ENCODE results near the gene TMEM52. TPM values are rescaled to one million over a fixed set of nuclear protein-coding genes. Genes with fewer than 3 reads are reported as not detected.
"Not testable (repeated sequence)": the region's sequence is repeated elsewhere in the genome, so short reads cannot be mapped to it uniquely, and the experiment has no call there.

The TMEM52 gene
- total RNA-seq, 1 experiment from 2014 or later: not detected

DNA sequence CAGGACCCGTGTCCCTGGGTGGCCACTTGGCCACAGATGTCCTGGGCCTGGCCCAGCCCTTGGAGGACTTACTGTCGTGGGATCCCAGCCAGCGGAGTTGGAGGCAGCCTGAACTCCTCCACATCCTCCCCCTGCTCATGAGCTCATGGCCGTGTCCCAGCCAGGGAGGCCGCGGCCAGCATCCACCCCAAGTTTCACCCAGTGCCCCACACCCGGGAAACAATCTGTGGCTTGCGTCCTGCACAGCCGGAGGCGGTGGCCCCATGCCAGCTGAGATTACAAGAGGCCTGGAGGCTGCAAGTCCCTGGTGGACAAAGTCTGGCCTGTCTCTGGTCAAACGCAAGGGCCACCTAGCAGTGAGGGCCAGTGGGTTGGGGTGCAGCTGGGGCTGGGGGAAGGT lies 27.5 kb upstream of the TMEM52 start:
- DNase-seq (ENCODE audit: low read depth): peak; percentile 47

DNA sequence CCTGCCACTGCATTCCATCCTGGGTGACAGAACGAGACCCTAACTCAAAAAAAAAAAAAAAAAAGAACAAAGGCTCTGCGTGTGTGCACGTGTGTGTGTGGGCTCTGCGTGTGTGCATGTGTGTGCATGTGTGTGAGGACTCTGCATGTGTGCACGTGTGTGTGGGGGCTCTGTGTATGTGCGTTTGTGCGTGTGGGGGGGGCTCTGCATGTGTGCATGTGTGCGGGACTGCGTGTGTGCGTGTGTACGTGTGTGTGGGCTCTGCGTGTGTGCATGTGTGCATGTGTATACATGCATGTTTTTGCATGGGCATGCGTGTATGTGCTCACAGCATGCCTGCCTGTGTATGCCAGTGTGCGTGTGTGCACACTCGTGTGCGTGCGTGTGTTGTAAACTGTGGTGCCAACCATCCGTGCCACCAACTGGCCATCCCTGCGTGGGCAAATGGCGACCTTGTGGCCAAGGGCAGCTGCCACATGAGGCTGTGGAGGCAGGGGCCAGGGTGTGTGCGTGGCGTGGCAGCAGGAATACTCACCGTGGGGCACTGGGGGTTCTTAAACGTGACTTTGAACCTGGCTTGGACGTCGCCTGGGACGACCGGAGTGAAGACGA lies 26.8 kb upstream of the TMEM52 start:
- DNase-seq (ENCODE audit: low read depth): no peak

GRCh38 chr1:1943834-1944570 lies 24.9 kb upstream of the TMEM52 start:
- peak; percentile 34 for DNase-seq (ENCODE audit: low read depth)

GRCh38 chr1:1942753-1943656 lies 23.9 kb upstream of the TMEM52 start:
- no peak for DNase-seq (ENCODE audit: low read depth)

- no peak for DNase-seq (ENCODE audit: low read depth)
Measured at GRCh38 chr1:1941868-1942752, 23.0 kb upstream of the TMEM52 start.

DNA sequence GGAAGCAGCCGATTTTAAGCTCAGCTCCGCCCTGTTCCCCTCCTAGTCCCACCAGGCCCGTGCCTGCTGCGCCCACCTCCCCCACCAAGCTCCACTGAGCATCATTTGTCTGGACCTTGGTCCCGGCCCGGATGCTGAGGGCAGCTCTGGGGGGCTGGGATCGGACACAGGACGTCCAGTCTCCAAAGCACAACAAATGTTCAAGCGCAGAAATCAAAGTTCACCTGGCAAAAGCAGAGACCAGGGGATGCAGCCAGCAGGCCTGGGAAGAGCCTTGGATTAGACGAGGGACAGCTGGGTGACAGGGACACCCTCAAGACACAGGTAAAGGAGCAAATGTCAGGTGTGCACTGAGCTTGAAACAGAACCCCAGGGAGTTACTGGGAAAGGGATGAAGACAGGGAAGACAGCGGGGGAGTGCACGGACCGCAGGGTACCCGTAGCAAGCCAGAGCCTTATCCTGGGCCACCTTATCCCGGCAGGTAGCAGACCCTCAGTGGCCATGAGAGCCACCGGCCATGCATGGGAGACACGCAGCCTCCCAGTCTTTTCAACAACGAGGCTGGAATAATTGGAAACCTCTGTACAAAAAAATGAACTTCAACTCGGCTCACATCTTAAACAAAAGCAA lies 22.2 kb upstream of the TMEM52 start:
- no peak for DNase-seq (ENCODE audit: low read depth)

DNA sequence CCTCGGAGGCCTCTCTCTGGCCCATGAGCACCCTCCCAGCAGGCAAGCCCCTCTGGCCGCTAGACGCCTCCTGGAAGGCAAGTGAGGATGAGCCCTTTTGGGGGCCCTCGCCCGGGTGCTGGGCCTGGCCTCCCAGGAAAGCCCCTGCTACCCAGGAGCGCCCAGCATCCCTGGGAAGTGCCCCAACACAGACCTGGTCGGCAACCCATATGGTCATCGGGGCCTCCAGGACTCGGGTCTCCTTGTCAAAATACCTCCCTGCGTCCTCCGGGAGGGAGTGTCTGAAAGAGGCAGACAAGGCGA lies 21.0 kb upstream of the TMEM52 start:
- no peak for DNase-seq (ENCODE audit: low read depth)

- DNase-seq (ENCODE audit: low read depth): no peak
Measured at GRCh38 chr1:1939296-1940122, 20.4 kb upstream of the TMEM52 start.

DNA sequence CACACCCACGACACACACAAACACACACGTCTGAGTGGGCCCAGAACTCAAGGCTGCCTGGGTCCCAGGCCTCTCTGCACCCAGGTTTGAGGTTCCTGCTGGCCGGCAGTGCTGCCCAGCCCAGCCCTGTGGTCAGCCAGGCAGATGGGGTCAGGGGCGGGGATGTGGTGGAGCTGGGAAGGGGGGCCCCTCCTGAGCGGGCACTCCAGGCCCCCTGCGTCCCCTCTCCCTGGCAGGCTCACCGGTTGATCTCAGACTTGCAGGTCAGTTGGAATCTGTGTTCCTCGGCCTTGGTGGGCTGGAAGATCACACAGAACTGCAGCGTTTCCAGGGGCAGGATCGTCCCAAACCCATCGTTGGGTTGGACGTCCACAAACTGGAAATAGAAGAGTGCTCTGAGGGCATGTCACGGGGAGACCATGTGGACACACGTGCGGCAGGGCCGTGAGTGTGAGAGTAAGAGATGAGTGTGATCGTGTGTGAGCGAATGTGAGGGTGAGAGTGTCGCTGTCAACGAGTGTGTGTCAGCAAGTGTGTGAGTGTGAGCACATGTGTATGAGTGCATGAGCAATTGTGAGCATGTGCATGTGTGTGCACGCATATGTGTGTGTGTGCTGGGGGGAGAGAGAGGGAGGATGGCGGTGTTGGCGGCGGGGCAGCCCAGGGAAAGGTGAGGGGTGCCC lies 19.7 kb upstream of the TMEM52 start:
- DNase-seq (ENCODE audit: low read depth): no peak

GRCh38 chr1:1938276-1938573 lies 19.1 kb upstream of the TMEM52 start:
- DNase-seq (ENCODE audit: low read depth): no peak

DNA sequence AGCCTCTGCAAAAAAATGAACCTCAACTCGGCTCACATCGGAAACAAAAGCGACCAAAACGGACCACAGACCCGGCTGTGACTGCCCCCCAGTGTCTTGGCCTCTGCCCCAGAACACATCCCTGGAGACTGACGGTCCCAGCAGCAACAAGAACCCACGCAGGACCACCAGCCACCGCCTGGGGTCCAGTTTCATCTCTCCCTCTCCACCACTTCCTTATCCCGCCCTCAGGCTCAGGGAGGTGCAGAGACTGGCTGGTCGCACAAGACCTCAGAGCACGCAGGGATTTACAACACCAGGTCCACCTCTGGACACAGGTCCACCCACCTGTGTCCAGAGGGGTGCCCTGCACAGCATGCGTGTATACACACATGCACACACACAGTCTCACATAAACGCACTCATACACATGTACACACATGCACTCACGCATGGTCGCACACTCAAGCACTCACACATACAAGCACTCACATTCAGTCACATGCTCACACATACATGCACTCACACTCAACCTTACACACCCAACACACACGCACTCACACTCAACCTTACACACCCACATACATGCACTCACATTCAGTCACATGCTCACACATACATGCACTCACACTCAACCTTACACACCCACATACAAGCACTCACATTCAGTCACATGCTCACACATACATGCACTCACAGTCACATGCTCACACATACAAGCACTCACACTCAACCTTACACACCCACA lies 18.6 kb upstream of the TMEM52 start:
- no peak for DNase-seq (ENCODE audit: low read depth)

DNA sequence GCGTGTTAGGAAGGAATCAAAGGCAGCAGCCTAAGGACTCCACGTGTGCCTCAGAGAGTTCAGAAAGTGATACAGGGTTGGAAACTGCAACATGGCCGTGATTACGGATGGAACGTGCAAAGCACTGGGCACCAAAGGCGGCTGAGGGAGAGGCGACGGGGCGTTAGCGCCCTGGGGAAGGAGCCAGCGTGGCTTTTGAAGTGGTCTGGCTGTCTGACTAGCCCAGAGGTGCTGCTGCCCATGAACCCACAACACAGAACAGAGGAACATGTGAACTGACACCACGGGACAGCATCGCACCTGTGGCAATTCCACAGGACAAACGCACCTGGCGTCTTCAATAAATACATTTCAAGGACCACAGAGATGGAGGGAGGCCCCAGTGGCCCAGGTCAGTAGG lies 18.0 kb upstream of the TMEM52 start:
- DNase-seq (ENCODE audit: low read depth): no peak

- DNase-seq (ENCODE audit: low read depth): not testable (repeated sequence)
Measured at GRCh38 chr1:1934848-1935247, 15.8 kb upstream of the TMEM52 start.

DNA sequence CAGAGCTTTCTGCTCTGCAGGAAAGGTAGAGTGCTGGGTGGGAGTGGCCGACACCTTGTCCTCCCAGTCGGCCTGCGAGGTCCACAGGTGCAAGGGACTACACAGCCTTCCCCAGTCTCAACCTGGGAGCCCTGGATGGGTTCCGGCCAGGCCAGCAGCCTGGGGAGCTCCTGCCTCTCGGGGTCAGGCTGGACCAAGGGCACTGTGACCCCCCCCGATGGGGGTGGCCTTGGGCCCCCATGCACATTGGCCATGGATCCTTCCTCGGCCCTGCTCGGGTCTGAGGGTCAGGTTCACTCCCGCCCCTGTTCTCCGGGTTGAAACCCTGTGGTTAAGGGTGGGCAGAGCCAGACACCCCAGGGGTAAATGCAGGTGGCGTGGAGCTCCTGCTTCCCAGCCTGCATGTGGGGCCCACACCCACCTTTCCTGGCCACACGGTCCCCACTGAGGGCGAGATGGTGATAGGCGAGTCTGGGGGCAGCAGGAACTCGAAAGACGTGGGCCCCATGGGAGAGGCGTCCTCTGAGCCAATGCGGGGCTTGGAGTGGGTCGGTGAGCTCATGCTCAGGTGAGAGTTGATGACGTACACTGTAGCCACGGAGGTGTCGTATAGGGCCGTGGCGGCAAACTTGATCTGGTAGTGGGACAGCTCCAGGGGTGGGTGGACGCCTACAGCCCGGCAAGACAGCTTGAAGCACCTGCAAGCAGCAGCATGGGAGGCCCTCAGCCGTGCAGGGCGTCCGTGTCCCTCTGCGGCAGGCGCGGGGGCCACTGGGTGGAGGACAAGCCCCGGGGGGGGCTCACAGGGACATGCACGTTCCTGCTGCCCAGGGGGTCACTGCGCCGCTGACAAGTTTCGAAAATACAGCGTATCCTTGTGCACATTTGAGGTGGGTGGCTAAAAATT lies 10.8 kb upstream of the TMEM52 start:
- DNase-seq (ENCODE audit: low read depth): no peak

- DNase-seq (ENCODE audit: low read depth): no peak
Measured at GRCh38 chr1:1929102-1929638, 10.1 kb upstream of the TMEM52 start.

DNA sequence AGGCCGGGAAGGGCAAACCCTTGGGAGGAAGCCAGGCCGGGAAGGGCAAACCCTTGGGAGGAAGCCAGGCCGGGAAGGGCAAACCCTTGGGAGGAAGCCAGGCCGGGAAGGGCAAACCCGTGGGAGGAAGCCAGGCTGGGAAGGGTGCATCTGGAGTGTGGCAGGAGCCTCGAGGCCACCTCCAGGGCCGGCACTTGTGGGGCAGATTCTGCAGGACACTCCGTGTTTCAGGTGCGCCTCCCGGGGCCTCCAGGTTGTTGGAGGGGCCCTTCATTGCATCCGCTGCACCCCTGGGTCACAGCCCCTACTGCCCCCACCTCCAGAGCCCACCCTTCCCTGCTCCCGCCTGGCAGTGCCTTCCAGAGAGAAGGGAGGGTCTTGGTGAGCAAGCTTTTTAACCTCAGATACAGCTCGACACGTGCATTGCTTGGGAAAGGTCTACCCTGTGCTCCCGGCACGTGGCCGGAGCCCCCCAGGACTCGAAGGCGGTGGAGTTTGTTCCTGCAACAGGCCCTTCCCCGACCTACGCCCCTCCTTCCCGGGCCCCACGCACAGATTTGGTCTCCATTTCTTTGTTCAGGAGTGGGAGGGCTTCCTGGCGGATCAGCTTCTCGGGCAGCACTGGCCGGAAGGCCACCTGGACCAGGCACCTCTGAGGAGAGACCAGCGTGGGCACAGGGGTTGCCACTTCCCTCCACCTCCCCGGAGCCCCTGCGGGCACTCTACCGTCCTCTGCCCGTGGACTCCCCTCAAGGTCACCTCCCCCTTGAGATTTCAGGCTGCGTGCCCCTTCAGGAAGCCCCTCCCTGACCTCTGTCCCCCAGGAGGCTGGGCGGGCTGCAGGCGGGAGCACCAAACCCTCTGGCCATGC lies 9.4 kb upstream of the TMEM52 start:
- DNase-seq (ENCODE audit: low read depth): no peak

- DNase-seq (ENCODE audit: low read depth): no peak
Measured at GRCh38 chr1:1927751-1928150, 8.7 kb upstream of the TMEM52 start.

Data from M059J (cell line).